ENCODE measurements around the gene GPSM1.

The GPSM1 gene

DNA sequence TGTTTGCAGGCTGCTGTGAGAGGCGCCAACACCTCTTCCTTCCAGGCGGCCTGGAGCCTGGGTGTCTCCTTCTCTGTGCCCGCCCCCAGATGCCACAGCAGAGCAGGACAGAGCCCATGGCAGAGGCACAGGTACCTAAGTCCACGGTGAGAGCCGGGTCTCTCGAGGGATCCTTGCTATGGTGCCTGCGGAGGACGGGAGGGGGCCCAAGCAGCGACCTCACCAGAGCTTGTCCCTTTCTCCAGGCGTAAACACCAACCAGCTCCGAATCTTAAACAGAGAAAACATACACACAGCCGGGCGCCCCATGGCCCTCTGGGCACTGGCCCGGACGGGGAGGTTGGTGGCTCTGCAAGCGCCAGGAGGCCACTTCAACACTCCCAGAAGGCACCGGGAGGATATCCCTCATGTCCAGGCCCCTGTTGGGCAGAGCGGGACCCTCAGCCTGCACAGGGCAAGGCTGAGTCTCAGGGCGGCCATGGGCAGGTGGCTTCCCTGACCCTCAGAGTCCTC is 35.3 kb upstream of the GPSM1 start:
- DNase-seq: no peak

- DNase-seq: no peak
Observed at GRCh38 chr9:136292591-136293448, 34.5 kb upstream of the GPSM1 start.

DNA sequence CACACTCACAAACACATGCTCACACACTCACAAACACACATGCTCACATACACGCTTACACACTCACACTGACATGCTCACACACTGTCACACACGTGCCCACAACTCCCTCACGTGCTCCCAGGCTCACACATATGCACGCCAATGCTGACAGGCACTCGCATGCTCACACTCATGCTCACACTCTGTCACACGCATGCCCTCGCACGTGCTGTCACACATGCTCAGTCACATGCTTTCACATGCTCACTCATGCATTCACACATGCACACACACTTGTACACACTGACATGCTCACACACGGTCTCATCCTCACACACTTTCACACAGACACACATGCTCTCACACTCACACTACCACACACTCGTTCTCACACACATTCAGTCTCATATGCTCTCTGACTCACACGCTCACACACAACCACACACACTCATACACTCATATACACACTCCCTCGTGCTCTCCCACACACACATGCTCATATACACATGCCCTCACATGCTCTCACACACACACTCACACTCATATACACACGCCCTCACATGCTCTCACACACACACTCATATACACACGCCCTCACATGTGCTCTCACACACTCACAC is 33.8 kb upstream of the GPSM1 start:
- no peak for DNase-seq

DNA sequence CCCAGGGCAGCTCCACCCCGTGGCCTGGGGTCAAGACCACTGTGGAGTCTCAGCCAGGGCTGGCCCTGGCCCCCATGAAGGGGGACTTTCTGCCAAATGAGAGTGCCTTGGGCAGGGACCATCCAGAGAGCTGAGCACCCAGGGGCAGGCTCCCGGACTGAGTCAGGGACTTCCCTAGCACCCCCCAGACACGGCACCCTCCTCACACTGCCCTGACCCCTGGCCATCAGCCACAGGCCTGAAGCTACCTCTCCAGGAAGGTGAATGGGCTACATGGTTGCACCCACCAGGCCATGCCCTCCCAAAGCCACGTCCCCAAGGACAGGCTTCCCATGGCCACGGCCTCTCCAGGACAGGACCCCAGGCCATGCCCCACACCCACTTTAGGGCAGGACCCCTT is 32.9 kb upstream of the GPSM1 start:
- no peak for DNase-seq

DNA sequence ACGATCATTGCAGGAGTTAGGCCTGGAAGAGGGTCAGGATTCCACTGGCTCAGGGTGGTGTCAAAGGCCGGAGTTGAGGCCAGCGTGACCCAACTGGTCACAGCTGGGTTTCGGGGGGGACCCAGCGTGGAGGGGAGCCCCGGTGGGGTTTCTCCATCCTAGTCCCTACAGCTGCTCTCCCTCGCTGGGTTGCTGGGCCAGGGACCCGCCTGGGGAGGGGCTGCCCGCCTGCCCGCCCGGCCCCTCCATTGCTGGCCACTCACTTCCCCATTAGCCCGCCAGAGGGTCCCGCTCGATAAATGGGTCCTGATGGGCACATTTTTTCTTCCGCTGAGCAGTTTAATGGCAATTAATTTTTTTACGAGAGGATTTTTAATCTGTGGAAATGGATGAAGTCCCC is 32.3 kb upstream of the GPSM1 start:
- no peak for DNase-seq

DNA sequence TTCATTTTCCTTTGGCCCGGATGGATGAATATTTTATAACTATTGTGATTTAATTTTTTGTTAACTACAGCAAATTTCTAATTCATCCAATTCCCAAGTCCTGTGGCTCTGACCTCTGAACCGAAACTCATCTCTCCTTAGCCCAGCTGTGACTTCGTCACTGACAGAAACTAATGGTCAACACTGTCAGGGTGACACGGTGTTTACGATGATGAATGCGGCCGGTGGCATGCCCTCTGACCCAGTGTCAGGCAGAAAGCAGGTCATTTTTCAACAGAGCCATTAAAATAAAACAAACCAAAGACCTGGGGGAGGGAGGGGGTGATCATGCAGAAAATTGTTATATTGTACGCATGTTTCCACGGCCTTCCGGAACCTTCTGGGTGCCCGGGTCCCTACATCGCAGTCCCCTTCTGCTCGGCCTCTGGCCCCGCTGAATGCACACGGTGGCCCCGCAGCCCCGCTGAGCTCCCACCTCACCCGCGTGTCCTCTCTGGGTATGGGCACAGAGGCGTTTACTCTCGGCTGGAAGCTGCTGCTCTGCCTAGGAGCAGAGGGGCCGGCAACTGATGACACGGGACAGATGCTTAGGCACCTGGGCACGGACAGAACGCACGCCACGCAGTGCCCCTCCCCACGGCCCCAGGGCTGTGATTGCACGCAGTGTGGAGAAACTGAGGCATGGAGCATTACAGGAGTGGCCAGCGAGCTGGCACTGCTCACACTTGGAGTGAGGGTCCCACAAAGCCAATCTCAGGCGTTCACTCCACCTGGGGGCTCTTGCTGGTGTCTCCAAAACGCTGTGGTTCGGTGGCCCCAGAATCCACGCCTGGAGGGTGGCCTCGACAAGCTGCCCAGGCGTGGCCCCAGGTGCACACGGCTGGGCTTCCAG is 31.6 kb upstream of the GPSM1 start:
- DNase-seq: no peak

DNA sequence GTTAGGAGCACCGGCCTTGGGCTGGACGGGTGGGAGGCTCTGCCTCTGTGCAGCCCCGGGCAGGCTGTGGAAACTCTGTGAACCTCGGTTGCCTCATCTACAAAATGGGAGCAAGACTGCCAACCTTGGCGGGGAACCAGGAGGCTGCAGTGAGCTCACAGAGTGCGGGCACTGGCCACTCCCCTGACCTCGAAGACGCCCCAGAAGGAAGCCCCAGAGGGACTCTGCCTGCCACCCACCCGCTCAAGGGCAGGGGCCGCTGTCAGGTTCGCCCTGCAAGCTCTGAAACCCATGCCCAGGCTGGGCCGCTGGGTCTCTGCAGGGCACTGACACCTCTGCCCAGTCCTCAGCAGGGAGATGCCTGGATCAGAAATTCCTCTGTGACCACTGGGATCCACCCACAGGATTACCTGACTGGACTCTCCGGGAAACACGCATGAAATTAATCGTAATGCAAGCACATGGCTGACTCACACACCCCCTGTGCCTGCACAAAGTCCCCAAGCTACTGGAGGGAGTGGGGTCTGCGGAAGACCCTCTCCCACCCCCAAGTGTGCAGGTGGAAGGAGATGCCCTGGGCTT is 30.8 kb upstream of the GPSM1 start:
- DNase-seq: no peak

DNA sequence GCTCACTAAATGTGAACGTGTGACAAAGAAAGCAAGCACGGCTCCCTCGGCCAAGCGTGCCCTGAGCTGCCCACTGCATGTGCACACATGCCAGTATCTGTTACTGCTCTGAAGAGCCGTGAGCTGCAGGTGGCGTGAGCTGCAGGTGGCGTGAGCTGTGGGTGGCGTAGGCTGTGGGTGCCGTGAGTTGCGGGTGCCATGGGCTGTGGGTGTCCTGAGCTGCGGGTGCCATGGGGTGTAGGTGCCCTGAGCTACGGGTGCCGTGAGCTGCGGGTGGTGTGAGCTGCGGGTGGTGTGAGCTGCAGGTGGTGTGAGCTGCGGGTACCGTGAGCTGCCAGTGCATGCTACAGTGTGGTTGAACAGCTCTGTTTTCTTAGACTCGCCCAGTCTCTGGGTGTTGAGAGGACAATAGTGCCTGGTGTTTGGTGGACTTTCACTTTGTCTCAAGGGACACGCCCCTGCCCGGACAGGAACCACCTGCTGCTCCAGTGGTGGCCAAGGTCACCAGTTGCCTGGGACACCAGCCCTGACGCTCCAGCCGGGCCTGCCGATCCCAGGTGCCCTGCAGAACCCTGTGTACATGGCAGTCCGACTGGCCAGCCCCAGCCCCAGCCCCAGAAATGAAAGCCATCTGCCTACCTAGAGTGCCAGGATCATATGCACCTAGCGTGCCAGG is 30.2 kb upstream of the GPSM1 start:
- DNase-seq: no peak

DNA sequence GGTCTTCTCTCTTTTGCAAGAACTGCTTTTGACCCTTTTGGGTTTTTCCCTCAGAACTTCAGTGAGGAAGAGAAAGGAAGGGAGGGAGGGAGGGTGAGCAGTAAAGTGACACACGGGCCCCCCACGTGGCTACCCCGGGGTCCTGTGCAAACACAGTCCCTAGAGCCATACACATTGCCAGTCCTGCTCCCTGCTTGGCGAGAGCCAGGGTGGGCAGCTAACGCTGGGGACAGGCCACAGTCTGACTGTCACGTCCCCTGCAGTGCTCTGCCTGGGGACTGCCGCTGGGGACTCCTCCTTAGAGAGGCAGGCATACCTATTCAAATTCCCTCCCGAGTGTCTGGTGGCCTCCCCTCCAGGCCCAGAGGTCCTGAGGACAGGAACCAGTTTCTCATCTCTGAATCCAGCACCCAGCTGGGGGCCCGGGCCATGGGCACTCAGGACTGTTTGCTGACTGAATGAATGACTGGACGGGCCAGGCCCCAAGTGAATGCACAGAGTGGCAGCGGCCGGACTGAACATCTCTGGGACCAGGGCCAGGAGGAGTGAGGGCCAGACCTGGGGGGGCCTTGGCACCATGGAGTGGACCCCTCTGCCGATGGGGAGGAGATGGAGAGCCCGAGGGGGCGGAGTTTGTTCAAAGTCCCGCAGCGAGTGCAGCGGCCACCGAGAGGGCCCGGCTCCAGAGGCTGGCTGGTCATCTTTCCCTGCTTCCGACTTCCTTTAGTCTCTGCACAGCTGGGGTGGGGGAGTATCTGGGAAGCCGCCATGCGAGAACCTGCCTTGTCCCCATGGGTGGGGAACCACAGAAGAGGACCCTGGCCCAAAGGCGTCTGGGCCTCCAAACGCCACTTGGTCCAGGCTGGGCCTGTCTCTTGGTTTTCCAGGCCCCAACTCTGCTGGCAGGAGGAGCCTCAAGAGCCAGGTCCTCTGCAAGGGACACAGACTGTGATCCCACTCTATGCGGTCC is 29.3 kb upstream of the GPSM1 start:
- DNase-seq: no peak

- DNase-seq: no peak
Observed at GRCh38 chr9:136299116-136299515, 28.2 kb upstream of the GPSM1 start.

GRCh38 chr9:136299541-136299940 is 27.8 kb upstream of the GPSM1 start:
- DNase-seq: no peak

DNA sequence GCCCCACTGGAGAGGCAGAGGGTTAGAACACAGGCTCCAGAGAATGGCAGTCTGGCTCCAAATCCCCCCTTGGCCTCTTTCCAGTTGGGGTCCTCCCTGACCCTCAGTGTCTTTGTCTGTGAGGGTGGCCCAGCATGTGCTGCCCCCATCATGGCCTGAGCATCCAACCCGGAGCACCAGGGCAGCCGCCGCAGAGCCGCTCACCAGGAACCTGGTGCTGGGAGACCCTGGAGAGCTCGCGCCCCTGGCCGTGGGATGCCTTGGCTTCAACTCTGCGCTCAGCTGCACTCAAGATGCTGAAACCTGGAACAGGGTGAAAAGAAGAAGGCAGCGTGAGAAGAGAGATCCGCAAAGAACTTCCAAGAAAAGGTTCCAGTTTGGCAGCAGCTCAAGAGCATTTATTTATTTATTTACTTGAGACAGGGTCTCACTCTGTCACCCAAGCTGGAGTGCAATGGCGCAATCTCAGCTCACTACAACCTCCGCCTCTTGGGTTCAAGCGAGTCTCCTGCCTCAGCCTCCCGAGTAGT is 27.3 kb upstream of the GPSM1 start:
- DNase-seq: no peak

GRCh38 chr9:136300866-136301265 is 26.5 kb upstream of the GPSM1 start:
- DNase-seq: no peak

GRCh38 chr9:136302527-136302926 is 24.8 kb upstream of the GPSM1 start:
- no peak for DNase-seq

DNA sequence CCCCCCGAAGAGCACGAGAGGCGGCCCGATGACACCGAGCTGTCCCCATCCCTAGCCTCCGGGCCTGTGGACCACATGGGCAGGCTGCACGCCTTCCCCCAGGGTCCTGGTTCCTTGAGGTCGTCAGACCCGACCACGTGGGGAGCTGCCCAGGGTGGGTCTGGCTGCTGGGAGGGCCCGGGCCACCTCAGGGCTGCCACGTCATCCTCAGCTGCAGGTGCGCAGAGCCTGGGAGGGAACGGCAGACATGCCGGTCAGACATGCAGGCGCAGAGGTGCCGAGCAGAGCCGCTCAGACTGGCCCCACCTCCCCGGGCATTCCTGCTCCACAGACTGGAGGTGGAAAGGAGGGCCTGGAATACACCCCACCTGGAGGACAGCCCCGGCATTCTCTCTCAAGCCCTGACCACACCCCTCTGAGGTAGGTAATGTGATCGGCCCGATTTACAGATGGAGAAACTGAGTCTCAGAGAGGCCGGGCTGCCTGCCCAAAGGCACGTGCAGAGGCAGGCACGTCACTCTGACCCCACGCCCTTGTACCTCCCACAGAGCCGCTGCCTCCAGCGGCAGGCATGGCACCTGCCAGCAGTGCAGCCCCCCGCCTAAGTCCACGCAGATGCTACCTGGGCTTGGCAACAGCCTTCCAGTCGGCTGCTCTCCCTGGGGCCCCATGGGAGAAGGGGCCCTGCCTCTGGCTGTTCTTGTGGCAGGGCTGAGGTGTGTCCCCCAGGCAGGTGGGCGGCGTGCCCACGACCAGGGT is 24.1 kb upstream of the GPSM1 start:
- no peak for DNase-seq

DNA sequence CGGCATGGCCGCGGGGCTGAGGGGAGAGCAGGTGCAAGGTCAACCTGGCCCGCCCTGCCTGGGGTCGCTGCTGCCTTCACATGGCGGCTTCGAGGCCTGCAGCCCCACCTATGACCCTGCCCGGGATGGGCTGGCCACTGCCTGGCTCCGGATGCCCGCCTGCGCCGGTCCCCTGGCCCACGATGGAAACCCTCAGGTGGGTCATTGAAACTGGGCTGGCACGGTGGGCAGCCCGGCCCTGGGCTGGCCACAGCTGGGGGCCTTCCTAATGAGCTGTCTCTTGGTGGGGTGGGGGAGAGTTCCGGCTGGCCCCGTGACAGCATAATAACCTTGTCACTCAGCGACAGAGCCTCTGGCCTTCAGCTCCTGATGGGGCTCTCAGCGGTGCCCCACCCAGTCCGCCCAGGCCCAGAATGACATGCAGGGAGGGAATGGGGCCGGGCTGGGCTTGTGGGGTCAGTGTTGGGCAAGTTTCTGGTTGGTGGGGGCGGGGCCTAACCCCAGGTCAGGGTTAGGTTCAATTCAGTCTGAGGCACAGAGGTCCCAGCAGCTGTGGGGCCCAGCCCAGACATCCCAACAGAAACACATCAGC is 23.4 kb upstream of the GPSM1 start, which contains the start of gene CCDC187:
Gene CCDC187 (minus strand): TSS at position 270 of the 592 bp plus-strand sequence. CDS start 264 bp downstream, at position 6.
- DNase-seq: no peak

GRCh38 chr9:136304456-136304855 is 22.9 kb upstream of the GPSM1 start:
- DNase-seq: no peak

- no peak for DNase-seq
Observed at GRCh38 chr9:136304981-136305380, 22.4 kb upstream of the GPSM1 start.

DNA sequence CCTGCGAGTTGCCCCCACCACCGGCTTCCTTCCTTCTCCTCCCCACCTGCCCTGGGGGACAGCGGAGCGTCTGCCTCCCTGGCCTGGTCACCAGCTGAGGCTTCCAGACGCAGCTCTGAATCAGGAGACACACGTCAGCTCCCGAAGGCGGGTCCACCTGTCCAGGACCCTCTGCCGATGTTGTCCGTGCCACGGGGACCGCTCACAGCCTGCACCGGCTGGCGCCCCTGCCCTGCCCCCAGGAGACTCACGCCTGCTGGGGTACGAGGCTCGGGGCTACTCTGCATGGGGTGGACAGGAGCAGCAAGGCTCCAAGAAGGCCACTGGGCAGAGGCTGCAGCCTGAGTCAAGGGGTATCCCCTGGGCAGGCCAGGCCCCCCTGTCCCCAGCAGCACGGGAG is 21.5 kb upstream of the GPSM1 start:
- DNase-seq: no peak
